Dedifferentiated amniotic fluid mesenchymal stem cell (primary cell): Measurements from ENCODE around the gene DCDC2C.

Experiments used
- DNase-seq: peaks from one replicate; pipeline ENCODE4 v3.0.0-alpha.2; 2016; ENCODE audit errors: extremely low spot score

DCDC2C gene

GRCh38 chr2:3827673-3828575 lies 124.5 kb downstream of the DCDC2C start:
- DNase-seq = no peak

GRCh38 chr2:3830796-3831195 lies 127.4 kb downstream of the DCDC2C start:
- DNase-seq = no peak

GRCh38 chr2:3837086-3837485 lies 133.7 kb downstream of the DCDC2C start:
- no peak for DNase-seq

GRCh38 chr2:3838348-3838747 lies 135.0 kb downstream of the DCDC2C start:
- no peak for DNase-seq

- DNase-seq = no peak
Measured at GRCh38 chr2:3839476-3839875, 136.1 kb downstream of the DCDC2C start.

- no peak for DNase-seq
Measured at GRCh38 chr2:3840611-3841155, 137.3 kb downstream of the DCDC2C start.

- DNase-seq = no peak
Measured at GRCh38 chr2:3847397-3848052, 144.2 kb downstream of the DCDC2C start.

GRCh38 chr2:3848776-3849175 lies 145.4 kb downstream of the DCDC2C start:
- no peak for DNase-seq

- no peak for DNase-seq
Measured at GRCh38 chr2:3849213-3849612, 145.8 kb downstream of the DCDC2C start.

- no peak for DNase-seq
Measured at GRCh38 chr2:3857576-3857975, 154.2 kb downstream of the DCDC2C start.

GRCh38 chr2:3864943-3865865 lies 161.8 kb downstream of the DCDC2C start:
- DNase-seq = no peak

GRCh38 chr2:3867469-3867868 lies 164.1 kb downstream of the DCDC2C start:
- no peak for DNase-seq

GRCh38 chr2:3868012-3868805 lies 164.8 kb downstream of the DCDC2C start:
- no peak for DNase-seq

GRCh38 chr2:3870222-3870621 lies 166.8 kb downstream of the DCDC2C start:
- DNase-seq = no peak

GRCh38 chr2:3871002-3871401 lies 167.6 kb downstream of the DCDC2C start:
- no peak for DNase-seq

- DNase-seq = no peak
Measured at GRCh38 chr2:3872451-3872850, 169.1 kb downstream of the DCDC2C start.

GRCh38 chr2:3873899-3874298 lies 170.5 kb downstream of the DCDC2C start:
- DNase-seq = no peak

GRCh38 chr2:3876221-3876620 lies 172.8 kb downstream of the DCDC2C start:
- no peak for DNase-seq

- DNase-seq = no peak
Measured at GRCh38 chr2:3876685-3877084, 173.3 kb downstream of the DCDC2C start.

GRCh38 chr2:3885629-3886628 lies 182.6 kb downstream of the DCDC2C start:
- no peak for DNase-seq
